ENCODE measurements around the gene SFPQ. TPM values are rescaled to one million over a fixed set of nuclear protein-coding genes. Genes with fewer than 3 reads are reported as not detected.

SFPQ gene
- polyA plus RNA-seq, 2 of the 4 experiments (the other 2 are of a cell fraction): 151 to 327 TPM

DNA sequence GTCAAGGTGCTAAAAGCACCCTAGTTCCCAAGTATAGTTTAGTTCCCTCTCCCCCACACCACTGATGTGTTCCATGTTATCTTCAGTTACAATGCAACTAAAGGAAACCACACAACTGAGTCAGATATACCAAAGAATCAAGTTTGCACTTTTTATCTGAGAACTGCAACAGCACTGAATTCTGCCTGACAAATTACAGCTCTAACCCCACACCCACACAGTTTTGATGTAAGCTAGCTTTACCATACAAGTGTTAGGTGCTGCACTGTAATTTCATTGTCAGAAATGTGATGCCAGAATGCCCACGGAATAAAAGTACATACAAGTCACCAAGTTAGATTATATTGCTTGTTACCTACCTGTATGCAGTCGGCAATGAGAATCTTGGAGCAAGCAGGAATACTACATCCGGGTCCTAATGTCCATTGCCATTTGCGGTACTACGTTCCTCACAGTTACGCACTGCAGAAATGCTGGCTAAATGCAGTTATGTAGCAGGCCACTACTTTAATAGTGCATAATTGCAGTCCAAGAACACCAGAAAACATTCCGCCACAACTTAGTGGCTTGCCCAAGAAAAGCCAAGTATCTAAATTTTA lies 12.1 kb downstream of the SFPQ start:
- peaks cover 61% of the 10 kb centered on the region for H3K4me1 ChIP-seq
- ChIA-PET POLR2A (no interaction called here), CTCF (no interaction called here)
- no peaks in the 10 kb centered on the region for H3K9me3 ChIP-seq
- DNase-seq (ENCODE audit: low read depth in 1 of 2, low spot score in 1 of 2) (no peak), ATAC-seq (0 out of 6 replicates have a peak, but pooled peaks of 1 of the 2 experiments have one; percentile 5), FAIRE-seq (no peak)
- WGBS (ENCODE audit: missing lambda C conversion rate): 94% methylated on average over 7 of the region's 7 CpGs
- 0 out of 3 replicates have a peak overlapping the region, but pooled peaks have one; percentile 46 for H3K4me2 ChIP-seq
- H3K27ac ChIP-seq: no peak overlapping the region
- TF ChIP-seq ZNF302 (CRISPR knock-in tag; IDR thresholded peaks at IDR 0.05): no peak
- TF ChIP-seq POLR2AphosphoS2 (conservative IDR thresholded peaks at IDR 0.05; ENCODE audit: low read length): 0 out of 2 replicates have a peak, but pooled peaks have one; percentile 76
- 0 out of 2 replicates have a peak, but pooled peaks have one; percentile 60 for TF ChIP-seq TFCP2L1 (CRISPR knock-in tag; IDR thresholded peaks at IDR 0.05)
- TF ChIP-seq CBX8 (IDR thresholded peaks at IDR 0.05): no peak
- no peak for TF ChIP-seq NPAS2 (CRISPR knock-in tag; IDR thresholded peaks at IDR 0.05; ENCODE audit: borderline replicate concordance)
- no peak overlapping the region for H3K4me3 ChIP-seq

- peak overlapping the region; percentile 46 for H3K4me2 ChIP-seq
- no peak; a peak in 1 of 6 replicates for ATAC-seq
- DNase-seq (ENCODE audit: low read depth in 1 of 2, low spot score in 1 of 2): no peak
- no peak for TF ChIP-seq FOSB (CRISPR knock-in tag; IDR thresholded peaks at IDR 0.05)
- TF ChIP-seq POLR2AphosphoS2 (conservative IDR thresholded peaks at IDR 0.05; ENCODE audit: low read length): 0 out of 2 replicates have a peak, but pooled peaks have one; percentile 51
- no peaks in the 10 kb centered on the region for H3K9me3 ChIP-seq
- POLR2A ChIA-PET: no interaction called here
- no peak for FAIRE-seq
- CTCF ChIA-PET: interaction anchor here (0.5 kb wide), 1 partner anchor 10 kb away, joined by 3 read pairs; no protein-coding TSS in a partner anchor
- H3K4me1 ChIP-seq: peaks cover 52% of the 10 kb centered on the region
- no peak overlapping the region for H3K4me3 ChIP-seq
- H3K27ac ChIP-seq: no peak overlapping the region
- WGBS (ENCODE audit: missing lambda C conversion rate): 75% methylated on average over 1 of the region's 1 CpG
Observed at GRCh38 chr1:35179908-35180307, 13.0 kb downstream of the SFPQ start.

DNA sequence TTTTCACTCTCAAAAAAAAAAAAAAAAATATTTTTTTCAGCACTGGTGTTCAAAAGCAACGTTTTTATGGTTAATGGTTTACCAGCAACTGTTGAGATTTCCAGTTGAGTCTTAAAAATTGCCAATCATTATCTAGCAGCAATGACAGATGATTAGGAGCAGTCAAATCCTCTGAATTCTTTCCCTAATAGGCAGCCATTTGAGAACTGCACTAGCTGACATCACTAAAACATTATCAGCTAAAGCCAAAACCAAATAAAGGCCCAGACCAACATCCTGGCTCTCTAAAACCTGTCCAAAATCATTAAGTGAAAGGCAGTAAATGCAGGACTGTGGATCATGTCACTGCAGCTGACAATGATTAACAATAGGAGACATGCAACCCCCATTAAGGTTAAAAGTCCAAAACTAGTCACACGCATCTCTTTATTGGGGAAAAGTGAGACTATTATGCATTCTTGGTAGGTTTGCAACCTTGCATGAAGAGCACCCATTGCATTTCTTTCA lies 14.0 kb downstream of the SFPQ start:
- Histone ChIP-seq H3K9me3 (no peaks in the 10 kb centered on the region), H3K4me3 (no peak overlapping the region), H3K27ac (no peak overlapping the region), H3K4me2 (peak overlapping the region; percentile 46), H3K4me1 (peaks cover 47% of the 10 kb centered on the region)
- WGBS (ENCODE audit: missing lambda C conversion rate): 17% methylated on average over 2 of the region's 2 CpGs
- FAIRE-seq: no peak
- ChIA-PET POLR2A (interaction anchor here (0.7 kb wide), 1 partner anchor 106 kb away, joined by 6 read pairs; no protein-coding TSS in a partner anchor), CTCF (interaction anchor here (0.6 kb wide), 1 partner anchor 14 kb away, joined by 3 read pairs; no protein-coding TSS in a partner anchor)
- no peak for DNase-seq (ENCODE audit: low read depth in 1 of 2, low spot score in 1 of 2)
- TF ChIP-seq NPAS2 (CRISPR knock-in tag; IDR thresholded peaks at IDR 0.05; ENCODE audit: borderline replicate concordance) (no peak), ELK1 (IDR thresholded peaks at IDR 0.05; ENCODE audit: low read depth, low read length) (no peak), KDM1A (IDR thresholded peaks at IDR 0.05; ENCODE audit: low read depth) (no peak), RAD21 (conservative IDR thresholded peaks at IDR 0.05 in 1 of 2, IDR thresholded peaks at IDR 0.05 in 1 of 2) (no peak), NFE2L2 (conservative IDR thresholded peaks at IDR 0.05; ENCODE audit: low read length) (no peak), MAFK (IDR thresholded peaks at IDR 0.05; ENCODE audit: partially characterized antibody) (no peak), MAX (IDR thresholded peaks at IDR 0.05) (no peak), RNF2 (IDR thresholded peaks at IDR 0.05; ENCODE audit: borderline replicate concordance, low read depth) (no peak), ZC3H11A (IDR thresholded peaks at IDR 0.05) (no peak), CBX2 (IDR thresholded peaks at IDR 0.05; ENCODE audit: borderline replicate concordance, low read depth) (no peak), HEYL (CRISPR knock-in tag; IDR thresholded peaks at IDR 0.05) (no peak), ZNF302 (CRISPR knock-in tag; IDR thresholded peaks at IDR 0.05) (no peak), JUNB (IDR thresholded peaks at IDR 0.05) (no peak), ESRRA (IDR thresholded peaks at IDR 0.05; ENCODE audit: borderline replicate concordance, low read length) (no peak), CBX8 (IDR thresholded peaks at IDR 0.05) (no peak)
- no peak for ATAC-seq

GRCh38 chr1:35178295-35178695 lies 14.7 kb downstream of the SFPQ start:
- ChIA-PET POLR2A (no interaction called here), CTCF (no interaction called here)
- DNase-seq (ENCODE audit: low read depth in 1 of 2, low spot score in 1 of 2) (no peak), FAIRE-seq (no peak), ATAC-seq (no peak; a peak in 1 of 6 replicates)
- H3K4me2 ChIP-seq: no peak overlapping the region
- peaks cover 44% of the 10 kb centered on the region for H3K4me1 ChIP-seq
- no peak for TF ChIP-seq NFE2L2 (conservative IDR thresholded peaks at IDR 0.05; ENCODE audit: low read length)
- TF ChIP-seq EHF (CRISPR knock-in tag; IDR thresholded peaks at IDR 0.05): no peak
- peak; percentile 85 for TF ChIP-seq POLR2AphosphoS2 (conservative IDR thresholded peaks at IDR 0.05; ENCODE audit: low read length)
- H3K27ac ChIP-seq: no peak overlapping the region
- H3K4me3 ChIP-seq: no peak overlapping the region
- 69% methylated on average over 2 of the region's 2 CpGs for WGBS (ENCODE audit: missing lambda C conversion rate)
- no peaks in the 10 kb centered on the region for H3K9me3 ChIP-seq
